Measurements from ENCODE around the gene SLC39A1. TPM values are rescaled to one million over a fixed set of nuclear protein-coding genes. Genes with fewer than 3 reads are reported as not detected.
A peak's percentile ranks its signal among the peaks of the same experiment; 100 is the strongest.

SLC39A1 gene
- total and polyA plus RNA-seq, 2 experiments from 2014 or later: 87.3 to 220 TPM

- no peak overlapping the region for H3K27ac Mint-ChIP-seq
- peak; percentile 59 for ATAC-seq
These were observed 33.1 kb downstream of the SLC39A1 start for GRCh38 chr1:153929981-153930948.

More at GRCh38 chr1:153929981-153930948, 33.1 kb downstream of the SLC39A1 start:
- no peak overlapping the region for H3K4me3 ChIP-seq
- no peaks in the 10 kb centered on the region for H3K9me3 Mint-ChIP-seq
- TF ChIP-seq EZH2phosphoT487 (IDR thresholded peaks at IDR 0.05; ENCODE audit: unreplicated experiment): no peak
- no peak for TF ChIP-seq NANOG (IDR thresholded peaks at IDR 0.05; ENCODE audit: borderline replicate concordance)
- no peak for TF ChIP-seq POLR2AphosphoS5 (IDR thresholded peaks at IDR 0.05; ENCODE audit: low read depth)
- TF ChIP-seq ZNF331 (CRISPR knock-in tag; IDR thresholded peaks at IDR 0.05; ENCODE audit: low read depth): no peak
- no peak for TF ChIP-seq ZNF462 (CRISPR knock-in tag; IDR thresholded peaks at IDR 0.05)
- no peaks in the 10 kb centered on the region for H3K79me2 ChIP-seq (replicated peaks; ENCODE audit: insufficient read depth)
- no peaks in the 10 kb centered on the region for H3K4me1 Mint-ChIP-seq
- no peak overlapping the region for H2AFZ ChIP-seq
- no peaks in the 10 kb centered on the region for H3K36me3 ChIP-seq (ENCODE audit: insufficient read depth)
- H3K4me3 Mint-ChIP-seq: no peak overlapping the region
- peaks cover 4% of the 10 kb centered on the region; the same call in 1 of the 2 replicates for H3K4me1 ChIP-seq (ENCODE audit: insufficient read depth)
- H3K27me3 Mint-ChIP-seq (ENCODE audit: insufficient read depth, low read depth, poor library complexity): peaks cover 4% of the 10 kb centered on the region
- H3K4me2 ChIP-seq: no peak overlapping the region
- H3F3A ChIP-seq (replicated peaks; ENCODE audit: low read depth): 0 out of 2 replicates have a peak, but pooled peaks cover 6% of the 10 kb centered on the region
- peak; percentile 48 for DNase-seq (ENCODE audit: low spot score)
- no peak overlapping the region for H3K27ac ChIP-seq (ENCODE audit: low read depth)
- H3K9me2 ChIP-seq (ENCODE audit: insufficient read depth): no peaks in the 10 kb centered on the region
- H3K27me3 ChIP-seq (ENCODE audit: insufficient read depth): no peaks in the 10 kb centered on the region
- peaks cover 41% of the 10 kb centered on the region for H3K36me3 Mint-ChIP-seq (ENCODE audit: low read depth)
- no peaks in the 10 kb centered on the region; the same call in 1 of the 2 replicates for H4K20me1 ChIP-seq (replicated peaks; ENCODE audit: insufficient read depth)
